HG03097 (cell line): ENCODE measurements around the gene FCN2.

Experiments used
- ATAC-seq: cut with Tn5 transposase; IDR thresholded peaks from one replicate; pipeline ENCODE4 v1.9.1; 2021; ENCODE audit not compliant: unreplicated experiment, low FRiP score

FCN2 gene

GRCh38 chr9:134886413-134886913 is 5.9 kb downstream of the FCN2 start:
- ATAC-seq, result no peak

GRCh38 chr9:134887219-134887618 is 6.6 kb downstream of the FCN2 start:
- ATAC-seq, result no peak

- ATAC-seq, result no peak
These were observed 7.3 kb downstream of the FCN2 start for GRCh38 chr9:134887686-134888602.

DNA sequence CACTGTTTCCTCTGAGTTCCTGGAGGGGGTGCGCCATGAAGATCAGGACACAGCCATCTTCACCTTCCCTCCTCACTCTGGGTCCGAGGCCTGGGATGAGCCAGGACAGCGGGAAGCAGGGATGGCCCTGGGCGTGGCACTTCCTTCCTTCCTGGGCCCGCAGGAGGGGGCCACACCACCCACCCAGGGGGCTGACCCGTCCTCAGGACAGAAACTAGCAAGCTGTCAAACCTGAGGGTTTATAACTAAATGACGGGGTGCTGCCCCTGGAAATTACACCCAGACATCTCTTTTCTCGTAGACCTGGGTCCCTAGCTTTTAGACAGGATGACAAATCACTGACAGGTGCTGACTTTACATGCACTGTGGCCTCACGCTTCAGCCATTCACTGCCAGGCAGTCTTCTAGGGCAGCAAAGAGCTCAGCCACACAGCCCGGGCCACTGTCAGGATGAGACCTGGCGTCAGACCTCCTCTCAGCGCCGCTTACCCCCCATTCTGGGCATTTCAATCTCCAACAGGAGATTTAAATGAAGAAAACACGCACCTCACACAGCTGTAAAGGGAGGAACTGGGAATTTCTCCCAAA is 8.1 kb downstream of the FCN2 start:
- no peak for ATAC-seq

- ATAC-seq, result no peak
These were observed 9.0 kb downstream of the FCN2 start for GRCh38 chr9:134889386-134890154.

DNA sequence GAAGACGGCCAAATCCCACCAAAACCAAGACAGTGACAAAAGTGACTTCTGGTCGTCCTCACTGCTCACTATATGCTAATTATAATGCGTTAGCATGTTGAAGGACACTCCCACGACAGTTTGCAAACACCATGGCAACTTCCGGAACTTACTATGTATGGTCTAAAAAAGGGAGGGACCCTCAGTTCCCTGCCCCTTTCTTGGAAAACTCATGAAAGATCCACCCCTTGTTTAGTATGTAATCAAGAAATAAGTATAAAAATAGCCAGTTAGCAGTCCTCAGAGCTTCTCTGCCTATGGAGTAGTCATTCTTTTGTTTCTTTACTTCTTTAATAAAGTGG is 9.5 kb downstream of the FCN2 start:
- ATAC-seq, result no peak

DNA sequence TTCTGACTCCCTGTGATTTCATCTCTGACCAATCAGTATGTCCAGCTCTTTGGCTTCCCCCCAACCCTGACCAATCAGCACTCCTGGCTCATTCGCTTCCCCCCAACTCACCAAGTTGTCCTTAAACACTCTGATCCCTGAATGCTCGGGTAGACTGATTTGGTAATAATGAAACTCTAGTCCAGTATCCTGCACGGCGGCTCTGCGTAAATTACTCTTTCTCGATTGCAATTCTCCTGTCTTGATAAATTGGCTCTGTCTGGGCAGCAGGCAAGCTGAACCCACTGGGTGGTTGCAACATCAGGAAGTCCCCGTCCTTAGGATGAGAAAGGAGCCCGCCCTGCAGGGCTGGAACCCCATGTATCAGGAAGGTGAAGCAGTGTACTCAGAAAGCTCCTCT is 10.4 kb downstream of the FCN2 start:
- ATAC-seq, result no peak

DNA sequence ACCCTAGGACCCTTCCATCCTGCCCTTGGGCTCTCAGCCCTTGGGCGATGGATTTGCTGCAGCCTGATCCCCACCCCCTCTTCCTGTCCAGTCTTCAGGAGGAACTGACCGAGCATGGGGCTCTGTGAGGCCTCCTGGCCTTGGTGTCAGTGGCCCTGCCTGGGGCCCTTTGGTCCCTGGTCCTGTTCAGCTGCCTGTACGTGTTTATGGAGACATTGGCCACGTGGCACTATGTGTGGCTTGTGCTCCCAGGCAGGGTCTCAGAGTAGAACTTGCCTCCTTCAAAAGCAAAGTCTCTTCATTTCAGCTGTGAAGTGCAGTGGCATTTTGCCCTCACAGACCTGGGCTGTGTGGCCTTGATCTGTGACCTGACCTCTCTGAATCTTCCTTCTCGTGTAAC is 11.1 kb downstream of the FCN2 start:
- ATAC-seq, result no peak

GRCh38 chr9:134892221-134892620 is 11.6 kb downstream of the FCN2 start:
- no peak for ATAC-seq

DNA sequence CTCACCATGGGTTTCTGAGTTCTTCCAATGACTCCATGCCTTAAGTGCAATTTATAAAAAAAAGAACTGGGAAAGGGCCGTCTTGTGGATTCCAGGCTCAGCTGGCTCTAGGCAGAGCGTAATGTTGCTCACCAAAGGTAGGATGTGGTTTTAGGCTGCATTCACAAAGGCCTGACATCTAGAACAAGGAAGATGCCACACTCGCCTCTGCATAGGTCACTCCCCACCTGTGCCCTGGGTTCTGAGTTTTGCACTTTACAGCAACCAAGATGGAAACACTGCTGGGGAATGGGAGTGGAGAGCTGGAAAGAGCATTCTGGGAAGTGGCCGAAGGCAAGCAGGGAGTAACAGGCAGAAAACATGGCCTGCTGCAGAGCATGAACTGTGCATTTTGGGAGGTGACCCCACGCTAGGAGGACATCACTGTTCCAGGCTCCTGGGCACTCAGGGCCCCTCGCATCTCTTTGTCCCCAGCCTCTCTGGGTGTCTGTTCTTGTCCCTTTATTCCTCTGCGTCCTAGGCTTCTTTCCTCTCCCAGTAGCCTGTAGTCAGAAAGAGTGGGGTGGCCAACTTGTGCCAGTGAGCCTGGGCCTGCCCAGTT is 12.3 kb downstream of the FCN2 start:
- ATAC-seq, result no peak

DNA sequence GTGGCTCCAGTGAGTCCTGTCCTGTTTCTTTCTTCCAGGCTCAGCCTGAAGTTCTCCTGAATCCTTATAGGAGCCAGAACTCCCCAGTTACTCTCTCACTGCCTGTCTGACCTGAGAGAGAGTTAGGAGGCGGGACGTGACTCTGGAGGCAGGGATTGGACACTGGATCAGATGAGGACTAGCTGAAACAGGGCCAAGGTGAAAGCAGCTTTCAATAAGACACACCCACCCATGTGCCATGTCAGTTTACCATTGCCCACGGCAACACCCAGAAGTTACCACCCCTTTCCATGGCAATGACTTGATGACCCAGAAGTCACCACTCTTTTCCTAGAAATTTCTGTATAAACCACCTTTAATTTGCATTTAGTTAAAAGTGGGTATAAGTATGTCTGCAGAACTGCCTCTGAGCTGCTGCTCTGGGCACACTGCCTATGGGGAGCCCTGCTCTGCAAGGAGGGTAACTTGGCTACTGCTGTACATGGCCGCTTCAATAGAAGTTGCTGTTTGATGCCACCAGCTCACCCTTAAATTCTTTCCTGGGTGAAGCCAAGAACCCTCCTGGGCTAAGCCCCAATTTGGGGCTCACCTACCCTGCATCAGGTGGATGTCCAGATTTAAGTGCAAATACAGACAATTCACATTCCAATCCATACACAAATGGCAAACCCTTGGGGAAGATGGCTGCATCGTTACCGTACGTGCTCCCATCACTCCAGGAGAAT is 13.7 kb downstream of the FCN2 start:
- ATAC-seq, result no peak

DNA sequence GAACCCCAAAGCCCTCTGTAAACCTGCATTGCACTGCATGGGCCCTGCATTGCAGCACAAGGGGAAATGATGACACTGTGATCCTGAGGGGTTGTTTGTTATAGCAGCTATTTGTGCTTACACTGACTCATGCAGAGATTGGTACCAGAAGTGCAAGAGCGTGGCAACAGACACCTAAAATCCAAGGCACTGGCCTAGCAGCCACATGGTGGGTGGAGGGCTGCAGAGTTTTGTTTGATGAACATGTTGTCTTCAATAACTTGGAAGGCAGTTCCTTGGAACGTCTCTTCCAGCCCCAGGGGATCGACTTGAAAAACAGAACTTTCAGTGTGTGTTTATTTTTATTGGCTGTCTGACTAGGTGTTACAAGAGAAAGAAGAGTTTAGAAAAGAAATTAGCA is 14.5 kb downstream of the FCN2 start:
- ATAC-seq, result no peak

- ATAC-seq, result no peak
These were observed 14.9 kb downstream of the FCN2 start for GRCh38 chr9:134895567-134895907.

- ATAC-seq, result no peak
These were observed 15.6 kb downstream of the FCN2 start for GRCh38 chr9:134895908-134896833.

DNA sequence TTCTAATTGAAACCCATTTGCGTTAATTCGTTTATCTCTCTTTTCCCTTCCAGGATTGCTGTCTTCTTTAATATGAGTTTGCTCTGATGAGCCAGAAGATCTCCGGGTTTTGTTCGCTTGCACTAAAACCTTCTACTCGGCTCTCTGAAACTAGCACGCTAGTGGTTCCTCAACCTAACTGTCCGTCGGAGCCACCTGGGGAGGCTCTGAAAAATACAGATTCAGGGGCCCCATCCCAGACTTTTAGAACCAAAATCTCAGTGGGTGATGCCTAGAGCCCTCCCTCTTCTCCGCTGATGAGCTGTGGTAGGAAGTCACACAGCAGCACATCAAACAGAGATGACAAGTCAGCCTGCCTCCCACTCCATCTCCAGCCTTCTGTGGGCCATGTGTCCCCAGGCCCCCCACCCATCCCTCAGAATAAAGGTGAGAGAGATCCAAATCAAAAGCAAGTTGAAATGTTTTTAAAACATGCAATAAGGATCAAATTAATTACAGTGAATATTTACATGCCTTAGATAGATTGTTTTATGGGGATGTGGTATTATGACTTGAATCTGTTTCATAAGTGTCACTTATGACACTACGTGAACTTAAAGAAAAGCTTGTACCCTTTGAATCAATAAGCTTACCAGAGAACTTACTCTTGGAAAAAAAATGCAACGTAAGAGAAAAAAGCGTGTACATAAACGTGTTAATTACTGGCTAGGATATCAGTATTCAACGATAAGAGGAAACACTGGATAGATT is 16.4 kb downstream of the FCN2 start:
- ATAC-seq, result no peak

- ATAC-seq, result no peak
These were observed 17.1 kb downstream of the FCN2 start for GRCh38 chr9:134897584-134898170.

GRCh38 chr9:134898319-134898718 is 17.7 kb downstream of the FCN2 start:
- ATAC-seq, result no peak

- ATAC-seq, result no peak
These were observed 18.6 kb downstream of the FCN2 start for GRCh38 chr9:134899168-134899567.
